ENCODE results near the gene RGS8. TPM values are rescaled to one million over a fixed set of nuclear protein-coding genes. Genes with fewer than 3 reads are reported as not detected.

The RGS8 gene
- total RNA-seq, 1 experiment from 2014 or later = not detected

DNA sequence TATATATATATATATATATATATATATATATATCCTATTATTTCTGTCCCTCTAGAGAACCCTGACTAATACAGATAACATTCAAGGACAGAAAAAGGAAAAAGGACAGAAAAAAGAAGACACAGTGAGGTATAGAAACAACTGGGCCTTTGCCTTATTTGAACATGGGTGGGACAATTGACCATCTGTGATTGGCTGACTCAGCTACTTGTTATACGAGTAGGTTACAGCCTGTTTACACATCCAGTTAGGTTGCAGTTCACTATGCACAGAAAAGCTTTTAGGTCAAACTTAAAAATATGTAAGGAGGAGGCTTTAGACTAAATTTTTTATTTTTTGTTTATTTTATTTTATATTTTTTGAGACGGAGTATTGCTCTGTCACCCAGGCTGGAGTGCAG lies 39.8 kb upstream of the RGS8 start:
- intact Hi-C loops (cut with micrococcal nuclease; ENCODE audit: unreplicated experiment) (no loop called here), in situ Hi-C loops (cut with HindIII; ENCODE audit: low pct_unique_long_range_greater_than_20kb, low sequenced_read_pairs) (no loop called here)
- no peak overlapping the region for H3K27ac ChIP-seq (ENCODE audit: low read length)
- ChIA-PET CTCF (no interaction called here), POLR2A (no interaction called here)
- TF ChIP-seq POLR2AphosphoS5 (IDR thresholded peaks at IDR 0.05; ENCODE audit: low read depth, low read length) = no peak
- no peak for TF ChIP-seq TCF7L2 (IDR thresholded peaks at IDR 0.05; ENCODE audit: low read depth, low read length)
- no peak for TF ChIP-seq SIN3A (IDR thresholded peaks at IDR 0.05; ENCODE audit: borderline replicate concordance, insufficient read depth, low read depth, low read length)
- TF ChIP-seq, protein P1, sequence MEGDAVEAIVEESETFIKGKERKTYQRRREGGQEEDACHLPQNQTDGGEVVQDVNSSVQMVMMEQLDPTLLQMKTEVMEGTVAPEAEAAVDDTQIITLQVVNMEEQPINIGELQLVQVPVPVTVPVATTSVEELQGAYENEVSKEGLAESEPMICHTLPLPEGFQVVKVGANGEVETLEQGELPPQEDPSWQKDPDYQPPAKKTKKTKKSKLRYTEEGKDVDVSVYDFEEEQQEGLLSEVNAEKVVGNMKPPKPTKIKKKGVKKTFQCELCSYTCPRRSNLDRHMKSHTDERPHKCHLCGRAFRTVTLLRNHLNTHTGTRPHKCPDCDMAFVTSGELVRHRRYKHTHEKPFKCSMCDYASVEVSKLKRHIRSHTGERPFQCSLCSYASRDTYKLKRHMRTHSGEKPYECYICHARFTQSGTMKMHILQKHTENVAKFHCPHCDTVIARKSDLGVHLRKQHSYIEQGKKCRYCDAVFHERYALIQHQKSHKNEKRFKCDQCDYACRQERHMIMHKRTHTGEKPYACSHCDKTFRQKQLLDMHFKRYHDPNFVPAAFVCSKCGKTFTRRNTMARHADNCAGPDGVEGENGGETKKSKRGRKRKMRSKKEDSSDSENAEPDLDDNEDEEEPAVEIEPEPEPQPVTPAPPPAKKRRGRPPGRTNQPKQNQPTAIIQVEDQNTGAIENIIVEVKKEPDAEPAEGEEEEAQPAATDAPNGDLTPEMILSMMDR (IDR thresholded peaks at IDR 0.05) = no peak
- no peaks in the 10 kb centered on the region for H3K27me3 ChIP-seq (ENCODE audit: control insufficient read depth, insufficient read depth, low read length)
- BruUV-seq (replicated peaks) = no TSS peak
- ATAC-seq = no peak
- no peak overlapping the region for H3K4me3 ChIP-seq (ENCODE audit: low read depth in 2 of 2, low read length in 2 of 2)
- H3K4me1 ChIP-seq (ENCODE audit: control insufficient read depth, insufficient read depth, low read length) = no peaks in the 10 kb centered on the region
- H3K36me3 ChIP-seq (ENCODE audit: control insufficient read depth, insufficient read depth, low read length) = no peaks in the 10 kb centered on the region
- H3K9me3 ChIP-seq (ENCODE audit: control insufficient read depth, insufficient read depth, low read depth, low read length) = no peaks in the 10 kb centered on the region
- no peak for DNase-seq (ENCODE audit: low read depth, low spot score)

- POLR2A ChIA-PET = no interaction called here
- no peak for DNase-seq (ENCODE audit: low read depth, low spot score)
- in situ Hi-C loops (cut with HindIII; ENCODE audit: low pct_unique_long_range_greater_than_20kb, low sequenced_read_pairs) = no loop called here
Measured at GRCh38 chr1:182723200-182723599, 38.8 kb upstream of the RGS8 start.

More at GRCh38 chr1:182723200-182723599, 38.8 kb upstream of the RGS8 start:
- H3K9me3 ChIP-seq (ENCODE audit: control insufficient read depth, insufficient read depth, low read depth, low read length) = no peaks in the 10 kb centered on the region
- TF ChIP-seq SIN3A (IDR thresholded peaks at IDR 0.05; ENCODE audit: borderline replicate concordance, insufficient read depth, low read depth, low read length) (no peak), POLR2AphosphoS5 (IDR thresholded peaks at IDR 0.05; ENCODE audit: low read depth, low read length) (no peak), TCF7L2 (IDR thresholded peaks at IDR 0.05; ENCODE audit: low read depth, low read length) (no peak)
- TF ChIP-seq, protein P2, sequence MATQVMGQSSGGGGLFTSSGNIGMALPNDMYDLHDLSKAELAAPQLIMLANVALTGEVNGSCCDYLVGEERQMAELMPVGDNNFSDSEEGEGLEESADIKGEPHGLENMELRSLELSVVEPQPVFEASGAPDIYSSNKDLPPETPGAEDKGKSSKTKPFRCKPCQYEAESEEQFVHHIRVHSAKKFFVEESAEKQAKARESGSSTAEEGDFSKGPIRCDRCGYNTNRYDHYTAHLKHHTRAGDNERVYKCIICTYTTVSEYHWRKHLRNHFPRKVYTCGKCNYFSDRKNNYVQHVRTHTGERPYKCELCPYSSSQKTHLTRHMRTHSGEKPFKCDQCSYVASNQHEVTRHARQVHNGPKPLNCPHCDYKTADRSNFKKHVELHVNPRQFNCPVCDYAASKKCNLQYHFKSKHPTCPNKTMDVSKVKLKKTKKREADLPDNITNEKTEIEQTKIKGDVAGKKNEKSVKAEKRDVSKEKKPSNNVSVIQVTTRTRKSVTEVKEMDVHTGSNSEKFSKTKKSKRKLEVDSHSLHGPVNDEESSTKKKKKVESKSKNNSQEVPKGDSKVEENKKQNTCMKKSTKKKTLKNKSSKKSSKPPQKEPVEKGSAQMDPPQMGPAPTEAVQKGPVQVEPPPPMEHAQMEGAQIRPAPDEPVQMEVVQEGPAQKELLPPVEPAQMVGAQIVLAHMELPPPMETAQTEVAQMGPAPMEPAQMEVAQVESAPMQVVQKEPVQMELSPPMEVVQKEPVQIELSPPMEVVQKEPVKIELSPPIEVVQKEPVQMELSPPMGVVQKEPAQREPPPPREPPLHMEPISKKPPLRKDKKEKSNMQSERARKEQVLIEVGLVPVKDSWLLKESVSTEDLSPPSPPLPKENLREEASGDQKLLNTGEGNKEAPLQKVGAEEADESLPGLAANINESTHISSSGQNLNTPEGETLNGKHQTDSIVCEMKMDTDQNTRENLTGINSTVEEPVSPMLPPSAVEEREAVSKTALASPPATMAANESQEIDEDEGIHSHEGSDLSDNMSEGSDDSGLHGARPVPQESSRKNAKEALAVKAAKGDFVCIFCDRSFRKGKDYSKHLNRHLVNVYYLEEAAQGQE (IDR thresholded peaks at IDR 0.05; ENCODE audit: insufficient read depth in 1 of 2, low read depth in 2 of 2, low read length in 1 of 2) = no peak
- TF ChIP-seq, protein P1 (IDR thresholded peaks at IDR 0.05) = no peak
- no peaks in the 10 kb centered on the region; the same call in 1 of the 2 replicates for H3K27me3 ChIP-seq (ENCODE audit: control insufficient read depth, insufficient read depth, low read length)
- no peak overlapping the region for H3K4me3 ChIP-seq (ENCODE audit: low read depth in 2 of 2, low read length in 2 of 2)
- no peaks in the 10 kb centered on the region for H3K36me3 ChIP-seq (ENCODE audit: control insufficient read depth, insufficient read depth, low read length)
- intact Hi-C loops (cut with micrococcal nuclease; ENCODE audit: unreplicated experiment) = no loop called here
- CTCF ChIA-PET = no interaction called here
- H3K27ac ChIP-seq (ENCODE audit: low read length) = no peak overlapping the region
- no peaks in the 10 kb centered on the region for H3K4me1 ChIP-seq (ENCODE audit: control insufficient read depth, insufficient read depth, low read length)
- ATAC-seq = no peak
- no TSS peak for BruUV-seq (replicated peaks)
